OCI-LY7 (cell line): ENCODE results near the gene ADCY5. TPM values are rescaled to one million over a fixed set of nuclear protein-coding genes. Genes with fewer than 3 reads are reported as not detected.
A peak's percentile ranks its signal among the peaks of the same experiment; 100 is the strongest.

Experiments used
- Bru-seq: library from RNA; stranded (reverse); fragments of 400-500 nt; gene quantifications from one replicate; lab custom pipeline; 2021; lab: Mats Ljungman, UMichigan
- BruChase-seq, 2 experiments: library from RNA; stranded (reverse); fragments of 400-500 nt; gene quantifications; one replicate each; lab custom pipeline; 2021; lab: Mats Ljungman, UMichigan
- BruUV-seq: library from RNA; stranded (reverse); fragments of 400-500 nt; replicated peaks from 2 replicates; lab custom pipeline; 2021; lab: Mats Ljungman, UMichigan
- CTCF ChIA-PET: fragments of 300-600 bp; sonication (Branson Sonifier 250); formaldehyde crosslinking; loops from one replicate; lab custom pipeline; 2022; ENCODE audit warnings: antibody characterized with exemption; ENCODE audit not compliant: unreplicated experiment; lab: Charles Lee
- POLR2A ChIA-PET: fragments of 300-600 bp; sonication (Branson Sonifier 250); formaldehyde crosslinking; loops from one replicate; lab custom pipeline; 2022; ENCODE audit warnings: antibody characterized with exemption; lab: Charles Lee
- DNase-seq: peaks from one replicate; pipeline ENCODE4 v3.0.0-alpha.2; 2015; ENCODE audit warnings: low spot score
- H2AFZ ChIP-seq: fragments of 200-600 bp; sonication (generic), shearing (Covaris generic); 2 replicates; pipeline ENCODE4 v1.6.1; 2014; ENCODE audit warnings: mild to moderate bottlenecking, antibody characterized with exemption, low read length, moderate library complexity
- H3K27ac ChIP-seq: fragments of 200-600 bp; sonication (generic); 2 replicates; pipeline ENCODE4 v1.5.1; 2014; ENCODE audit warnings: mixed run types, low read depth, mild to moderate bottlenecking, moderate library complexity, low read length, inconsistent platforms; ENCODE audit not compliant: poor library complexity, severe bottlenecking
- H3K36me3 ChIP-seq: fragments of 200-600 bp; sonication (generic); 2 replicates; pipeline ENCODE4 v1.6.1; 2014; ENCODE audit warnings: mild to moderate bottlenecking, antibody characterized with exemption, low read length, moderate library complexity, mixed read lengths; ENCODE audit not compliant: insufficient read depth
- H3K4me1 ChIP-seq: fragments of 200-600 bp; sonication (generic); 2 replicates; pipeline ENCODE4 v1.5.1; 2014; ENCODE audit warnings: mild to moderate bottlenecking, low read length; ENCODE audit not compliant: insufficient read depth, poor library complexity, severe bottlenecking
- H3K4me2 ChIP-seq: fragments of 200-600 bp; sonication (generic); 2 replicates; pipeline ENCODE4 v1.6.1; 2014; ENCODE audit warnings: mild to moderate bottlenecking, low read length
- H3K4me3 ChIP-seq: fragments of 200-600 bp; sonication (generic); 2 replicates; pipeline ENCODE4 v1.5.1; 2014; ENCODE audit warnings: mild to moderate bottlenecking, low read depth, low read length; ENCODE audit not compliant: poor library complexity, severe bottlenecking
- H3K79me2 ChIP-seq: fragments of 200-600 bp; sonication (generic); 2 replicates; pipeline ENCODE4 v1.6.1; 2016; ENCODE audit warnings: low read depth, mild to moderate bottlenecking, low read length, moderate library complexity, mixed read lengths; ENCODE audit not compliant: insufficient read depth
- H3K9me2 ChIP-seq: fragments of 200-600 bp; sonication (generic); 2 replicates; pipeline ENCODE4 v1.6.1; 2016; ENCODE audit warnings: mild to moderate bottlenecking, low read length, mixed read lengths; ENCODE audit not compliant: insufficient read depth
- H3K9me3 ChIP-seq: fragments of 200-600 bp; sonication (generic); 2 replicates; pipeline ENCODE4 v1.6.1; 2014; ENCODE audit warnings: mild to moderate bottlenecking, mixed run types, low read length, mixed read lengths
- H4K20me1 ChIP-seq: fragments of 200-600 bp; sonication (generic); 2 replicates; pipeline ENCODE4 v1.6.1; 2014; ENCODE audit warnings: mild to moderate bottlenecking, antibody characterized with exemption, low read length, moderate library complexity, mixed read lengths; ENCODE audit not compliant: insufficient read depth
- CTCF ChIP-seq: fragments of 200-600 bp; sonication (generic); conservative IDR thresholded peaks from 2 replicates; pipeline ENCODE4 v1.5.1; 2014; ENCODE audit warnings: mild to moderate bottlenecking, antibody characterized with exemption, low read length, moderate library complexity, mixed read lengths
- EZH2phosphoT487 ChIP-seq: fragments of 200-600 bp; sonication (generic); IDR thresholded peaks from 2 replicates; pipeline ENCODE4 v1.6.1; 2018; ENCODE audit warnings: low read depth, borderline replicate concordance, mild to moderate bottlenecking, mixed run types, antibody characterized with exemption, low read length, moderate library complexity, mixed read lengths
- intact Hi-C: fragments of 100-400 bp; cut with micrococcal nuclease; formaldehyde crosslinking; loops from one replicate; pipeline ENCODE4 v1.10.0; 2022; ENCODE audit not compliant: unreplicated experiment
- long read RNA-seq: library from polyadenylated mRNA; stranded (forward); transcript quantifications from one replicate; pipeline ENCODE4 v2.0.0, GENCODE V29; 2022
- total RNA-seq, 2 experiments: library from RNA; depleted of rRNA in 1 of 2; stranded (reverse); fragments of >200 nt in 1 of 2; shearing (Covaris generic) in 1 of 2; gene quantifications; 2 replicates each; pipeline ENCODE4 v1.2.3, GENCODE V29; 2014 to 2022

The ADCY5 gene
- total RNA-seq (2014; rRNA removed; shearing (Covaris generic)) (0.03 TPM in 1 of 2 replicates, not detected in the other), total RNA-seq (2022) (0.63 TPM in 1 of 2 replicates, not detected in the other), Bru-seq, nascent RNA (percentile 8 among the genes with signal in this experiment), BruChase-seq, experiment 1, labeled RNA remaining after a 6-hour chase (percentile 1 among the genes with signal in this experiment), BruChase-seq, experiment 2, labeled RNA remaining after a 2-hour chase (percentile 2 among the genes with signal in this experiment)
- long read RNA-seq = 0 reads

- H3K4me1 ChIP-seq = no peaks in the 10 kb centered on the region
- no peaks in the 10 kb centered on the region for H3K9me2 ChIP-seq
- DNase-seq = no peak
- H4K20me1 ChIP-seq = no peaks in the 10 kb centered on the region
- no peaks in the 10 kb centered on the region for H3K9me3 ChIP-seq
- peak within 1 kb of the TSS; percentile 44 for H3K4me2 ChIP-seq
- intact Hi-C loops = no loop called here
- BruUV-seq = no TSS peak
- POLR2A ChIA-PET = no interaction called here
- no peaks in the 10 kb centered on the region for H3K36me3 ChIP-seq
- no peak within 1 kb of the TSS for H2AFZ ChIP-seq
- no peak within 1 kb of the TSS for H3K27ac ChIP-seq
- TF ChIP-seq EZH2phosphoT487 (no peak), CTCF (no peak)
- H3K4me3 ChIP-seq = peak within 1 kb of the TSS; percentile 44
- CTCF ChIA-PET = no interaction called here
- no peaks in the 10 kb centered on the region for H3K79me2 ChIP-seq
These were observed at the start of gene ADCY5 for GRCh38 chr3:123448536-123449101. Gene ADCY5 (minus strand): TSS chr3:123449090. CDS start chr3:123448545, 545 bp downstream.

- no peak for DNase-seq
- Histone ChIP-seq H3K4me2 (no peak overlapping the region), H3K9me2 (no peaks in the 10 kb centered on the region), H3K79me2 (no peaks in the 10 kb centered on the region), H2AFZ (no peak overlapping the region), H4K20me1 (no peaks in the 10 kb centered on the region), H3K9me3 (no peaks in the 10 kb centered on the region), H3K36me3 (no peaks in the 10 kb centered on the region), H3K4me1 (no peaks in the 10 kb centered on the region), H3K4me3 (no peak overlapping the region), H3K27ac (no peak overlapping the region)
- POLR2A ChIA-PET = interaction anchor here (0.6 to 1.5 kb wide), 2 partner anchors 11 to 232 kb away, joined by 3 to 4 read pairs; no protein-coding TSS in a partner anchor
- no peak for TF ChIP-seq EZH2phosphoT487
- TSS peak; percentile 38 for BruUV-seq
- intact Hi-C loops = no loop called here
- CTCF ChIA-PET = no interaction called here
These were observed 45.0 kb upstream of the ADCY5 start for GRCh38 chr3:123493912-123494311.

- Histone ChIP-seq H3K4me1 (no peaks in the 10 kb centered on the region), H3K9me2 (no peaks in the 10 kb centered on the region), H3K4me3 (no peak overlapping the region), H3K9me3 (no peaks in the 10 kb centered on the region), H3K36me3 (no peaks in the 10 kb centered on the region), H3K79me2 (no peaks in the 10 kb centered on the region), H2AFZ (no peak overlapping the region), H3K27ac (no peak overlapping the region), H3K4me2 (no peak overlapping the region), H4K20me1 (no peaks in the 10 kb centered on the region)
- DNase-seq = no peak
- intact Hi-C loops = no loop called here
- ChIA-PET POLR2A (no interaction called here), CTCF (no interaction called here)
- TF ChIP-seq EZH2phosphoT487 (no peak), CTCF (no peak)
- BruUV-seq = no TSS peak
These were observed 43.2 kb upstream of the ADCY5 start for GRCh38 chr3:123491966-123492587.
